RWPE1 (cell line): ENCODE results near the gene SMPD2.

Experiments used
- CTCF ChIA-PET: fragments of 350-600 bp; sonication (Branson Sonifier 250); formaldehyde crosslinking; extraction: SDS; loops from one replicate; lab custom pipeline; 2021; lab: Yijun Ruan, JAX
- POLR2A ChIA-PET: fragments of 400-600 bp; formaldehyde crosslinking; extraction: SDS; loops from one replicate; lab custom pipeline; 2020; ENCODE audit warnings: antibody characterized with exemption; ENCODE audit not compliant: low non-redundant PET; lab: Yijun Ruan, JAX
- DNase-seq: peaks from one replicate; pipeline ENCODE4 v3.0.0; 2012; ENCODE audit warnings: low spot score
- H3K27ac ChIP-seq: fragments of 450-650 bp; 2 replicates; pipeline ENCODE4 v1.5.1; 2017
- CTCF ChIP-seq: fragments of 450-650 bp; conservative IDR thresholded peaks from 2 replicates; pipeline ENCODE4 v1.5.1; 2017; ENCODE audit warnings: low read depth, mild to moderate bottlenecking

SMPD2 gene

GRCh38 chr6:109448615-109449014 lies 8.1 kb downstream of the SMPD2 start:
- H3K27ac ChIP-seq: peak overlapping the region; percentile 32; the same call in 1 of the 2 replicates
- DNase-seq: no peak
- POLR2A ChIA-PET: no interaction called here
- CTCF ChIA-PET: interaction anchor here (3.1 kb wide), 1 partner anchor 261 kb away, joined by 11 read pairs; no protein-coding TSS in a partner anchor
- no peak for TF ChIP-seq CTCF

GRCh38 chr6:109449064-109449794 lies 8.7 kb downstream of the SMPD2 start:
- CTCF ChIA-PET: interaction anchor here (3.1 kb wide), 1 partner anchor 262 kb away, joined by 11 read pairs; no protein-coding TSS in a partner anchor
- POLR2A ChIA-PET: no interaction called here

GRCh38 chr6:109449795-109450673 lies 9.5 kb downstream of the SMPD2 start:
- TF ChIP-seq CTCF: no peak
- DNase-seq: no peak
- ChIA-PET CTCF (no interaction called here), POLR2A (no interaction called here)
- no peak overlapping the region for H3K27ac ChIP-seq

More at GRCh38 chr6:109449064-109449794, 8.7 kb downstream of the SMPD2 start:
- H3K27ac ChIP-seq: peak overlapping the region; percentile 32; the same call in 1 of the 2 replicates
- DNase-seq: no peak
- no peak for TF ChIP-seq CTCF

GRCh38 chr6:109450801-109451200 lies 10.3 kb downstream of the SMPD2 start:
- POLR2A ChIA-PET: no interaction called here
- TF ChIP-seq CTCF: no peak
- CTCF ChIA-PET: no interaction called here
- H3K27ac ChIP-seq: no peak overlapping the region
- no peak for DNase-seq

GRCh38 chr6:109451376-109451775 lies 10.9 kb downstream of the SMPD2 start:
- ChIA-PET POLR2A (no interaction called here), CTCF (interaction anchor here (0.9 kb wide), 1 partner anchor 11 kb away, joined by 3 read pairs; the partner anchor contains the start of genes PPIL6 and SMPD2)

More at GRCh38 chr6:109451376-109451775, 10.9 kb downstream of the SMPD2 start:
- no peak for TF ChIP-seq CTCF
- H3K27ac ChIP-seq: no peak overlapping the region
- no peak for DNase-seq
